Suprapubic skin (tissue), 4 donors: Measurements from ENCODE around the gene YJU2.

Source experiments
- EP300 ChIP-seq: sonication (generic); formaldehyde crosslinking; IDR thresholded peaks from one replicate; pipeline ENCODE4 v1.6.1; 2017; ENCODE audit warnings: antibody characterized with exemption
- POLR2A ChIP-seq, 2 donors: fragments of 450-650 bp; IDR thresholded peaks; one replicate each; pipeline ENCODE4 v1.6.1; 2017; ENCODE audit warnings: antibody characterized with exemption in 2 of 2, mild to moderate bottlenecking in 2 of 2, moderate library complexity in 2 of 2
- POLR2AphosphoS5 ChIP-seq, 3 donors: sonication (generic); formaldehyde crosslinking; IDR thresholded peaks; one replicate each; pipeline ENCODE4 v1.6.1; 2017; ENCODE audit warnings: antibody characterized with exemption in 3 of 3
- TF ChIP-seq, protein P1 (sequence below), 2 donors: fragments of 200-600 bp in 1 of 2; fragments of 450-650 bp in 1 of 2; sonication (generic) in 1 of 2; IDR thresholded peaks; one replicate each; pipeline ENCODE4 v1.5.1; 2016 to 2019; ENCODE audit warnings: antibody characterized with exemption in 2 of 2, mild to moderate bottlenecking in 1 of 2, moderate library complexity in 1 of 2

- TF ChIP-seq EP300 (no peak), POLR2A (IDR thresholded peaks at IDR 0.05) (no peak), POLR2AphosphoS5 (IDR thresholded peaks at IDR 0.05) (no peak)
- TF ChIP-seq, protein P1, sequence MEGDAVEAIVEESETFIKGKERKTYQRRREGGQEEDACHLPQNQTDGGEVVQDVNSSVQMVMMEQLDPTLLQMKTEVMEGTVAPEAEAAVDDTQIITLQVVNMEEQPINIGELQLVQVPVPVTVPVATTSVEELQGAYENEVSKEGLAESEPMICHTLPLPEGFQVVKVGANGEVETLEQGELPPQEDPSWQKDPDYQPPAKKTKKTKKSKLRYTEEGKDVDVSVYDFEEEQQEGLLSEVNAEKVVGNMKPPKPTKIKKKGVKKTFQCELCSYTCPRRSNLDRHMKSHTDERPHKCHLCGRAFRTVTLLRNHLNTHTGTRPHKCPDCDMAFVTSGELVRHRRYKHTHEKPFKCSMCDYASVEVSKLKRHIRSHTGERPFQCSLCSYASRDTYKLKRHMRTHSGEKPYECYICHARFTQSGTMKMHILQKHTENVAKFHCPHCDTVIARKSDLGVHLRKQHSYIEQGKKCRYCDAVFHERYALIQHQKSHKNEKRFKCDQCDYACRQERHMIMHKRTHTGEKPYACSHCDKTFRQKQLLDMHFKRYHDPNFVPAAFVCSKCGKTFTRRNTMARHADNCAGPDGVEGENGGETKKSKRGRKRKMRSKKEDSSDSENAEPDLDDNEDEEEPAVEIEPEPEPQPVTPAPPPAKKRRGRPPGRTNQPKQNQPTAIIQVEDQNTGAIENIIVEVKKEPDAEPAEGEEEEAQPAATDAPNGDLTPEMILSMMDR (IDR thresholded peaks at IDR 0.05) = no peak
Measured at GRCh38 chr19:4305659-4306058, 58.8 kb downstream of the YJU2 start.
